NB4 (cell line): ENCODE measurements around the gene NDST4.

Experiments used
- DNase-seq: peaks from one replicate; pipeline ENCODE4 v3.0.0; 2010; ENCODE audit warnings: low read depth
- H3K4me3 ChIP-seq: one replicate; pipeline ENCODE4 v1.5.1; 2011; ENCODE audit warnings: mild to moderate bottlenecking, low read depth, low read length, moderate library complexity
- CTCF ChIP-seq: IDR thresholded peaks from one replicate; pipeline ENCODE4 v1.5.1; 2012; ENCODE audit warnings: low read depth, low read length
- MAX ChIP-seq: IDR thresholded peaks from 2 replicates; pipeline ENCODE4 v1.6.1; 2011; ENCODE audit warnings: low read depth, low read length
- MYC ChIP-seq: IDR thresholded peaks from 2 replicates; pipeline ENCODE4 v1.6.1; 2011; ENCODE audit warnings: low read depth, low read length
- POLR2A ChIP-seq: IDR thresholded peaks from 2 replicates; pipeline ENCODE4 v1.6.1; 2011; ENCODE audit warnings: mild to moderate bottlenecking; ENCODE audit not compliant: insufficient read length; ENCODE audit errors: extremely low read depth

The NDST4 gene

GRCh38 chr4:115113506-115114106 lies at the start of gene NDST4:
NDST4 (minus strand) TSS chr4:115113620; CDS start chr4:115077036, 36,584 bp downstream.
- DNase-seq: no peak
- H3K4me3 ChIP-seq: no peak within 1 kb of the TSS
- TF ChIP-seq CTCF: no peak

- TF ChIP-seq CTCF (no peak), POLR2A (no peak), MYC (no peak), MAX (no peak)
- H3K4me3 ChIP-seq: no peak overlapping the region
- DNase-seq: no peak
Measured at GRCh38 chr4:115159141-115159540, 45.7 kb upstream of the NDST4 start.

DNA sequence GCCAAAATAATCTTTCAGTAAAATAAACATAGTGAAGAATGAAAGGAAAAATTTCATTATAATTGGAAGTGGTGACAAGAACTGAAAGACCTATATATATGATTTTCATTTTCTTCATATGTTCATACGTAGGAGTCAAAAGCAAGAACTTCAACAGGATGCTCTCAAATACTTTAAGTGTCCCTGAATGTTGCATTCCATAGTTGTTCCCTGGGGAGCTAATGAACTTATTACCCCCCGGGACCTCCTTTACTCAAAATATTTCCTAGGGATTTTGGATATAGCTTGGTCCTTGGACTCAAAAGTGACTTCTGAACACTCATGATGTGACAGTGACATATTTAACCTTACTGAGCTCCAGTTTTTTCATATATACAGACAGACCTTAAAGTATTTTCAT lies 44.9 kb upstream of the NDST4 start:
- H3K4me3 ChIP-seq: no peak overlapping the region
- no peak for TF ChIP-seq MAX
- no peak for TF ChIP-seq POLR2A
- no peak for TF ChIP-seq CTCF
- no peak for TF ChIP-seq MYC
- DNase-seq: no peak

DNA sequence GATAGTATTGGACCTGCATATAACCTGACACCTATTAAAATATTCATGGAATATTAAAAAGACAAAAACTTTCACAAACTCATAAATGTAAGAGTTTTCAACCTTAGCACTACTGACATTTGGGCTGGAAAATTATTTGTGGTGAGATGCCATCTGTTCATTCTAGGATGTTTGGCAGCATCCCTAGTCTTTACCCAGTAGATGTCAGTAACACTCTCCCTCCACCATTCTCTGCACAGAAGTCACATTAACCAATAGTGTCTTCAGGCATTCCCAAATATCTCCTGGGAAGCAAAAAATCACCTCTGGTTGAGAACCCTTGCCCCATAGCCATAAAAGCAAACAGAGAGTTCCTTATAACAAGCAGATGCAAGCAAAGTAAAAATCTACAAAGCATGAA lies 41.4 kb upstream of the NDST4 start:
- no peak overlapping the region for H3K4me3 ChIP-seq
- no peak for DNase-seq
- no peak for TF ChIP-seq MYC
- TF ChIP-seq CTCF: no peak
- no peak for TF ChIP-seq MAX
- TF ChIP-seq POLR2A: no peak

- no peak for TF ChIP-seq MAX
- no peak for TF ChIP-seq POLR2A
- no peak for TF ChIP-seq CTCF
- no peak for TF ChIP-seq MYC
Measured at GRCh38 chr4:115152965-115153364, 39.5 kb upstream of the NDST4 start.

GRCh38 chr4:115152081-115152480 lies 38.7 kb upstream of the NDST4 start:
- TF ChIP-seq MAX (no peak), MYC (no peak), CTCF (no peak), POLR2A (no peak)
- no peak overlapping the region for H3K4me3 ChIP-seq
- DNase-seq: no peak

More at GRCh38 chr4:115152965-115153364, 39.5 kb upstream of the NDST4 start:
- H3K4me3 ChIP-seq: no peak overlapping the region
- DNase-seq: no peak
